A549 (cell line): ENCODE data around the gene COX4I1. TPM values are rescaled to one million over a fixed set of nuclear protein-coding genes. Genes with fewer than 3 reads are reported as not detected.
"Not testable (repeated sequence)": the region's sequence is repeated elsewhere in the genome, so short reads cannot be mapped to it uniquely, and the experiment has no call there.

ENCODE experiments used
- ATAC-seq, 2 experiments: fragments of 200-7000 bp in 1 of 2; fragments of >200 bp in 1 of 2; cut with Nextera tagmentation in 1 of 2; cut with Tn5 transposase in 1 of 2; 3 replicates each; pipeline versions ENCODE4 v1.8.0 to v1.9.1; 2018 to 2020; ENCODE audit warnings: mild to moderate bottlenecking in 1 of 2, moderate library complexity in 1 of 2
- CTCF ChIA-PET: fragments of 300-600 bp; sonication (Branson Sonifier 250); formaldehyde crosslinking; extraction: SDS; loops from one replicate; lab custom pipeline; 2021; ENCODE audit warnings: antibody characterized with exemption, inconsistent platforms; lab: Yijun Ruan, JAX
- POLR2A ChIA-PET: fragments of 350-600 bp; formaldehyde crosslinking; extraction: SDS; loops from one replicate; lab custom pipeline; 2021; ENCODE audit warnings: antibody characterized with exemption, inconsistent platforms; lab: Yijun Ruan, JAX
- DNase-seq, 2 experiments: peaks; one replicate each; pipeline versions ENCODE4 v3.0.0 to v3.0.0-alpha.2; 2011 to 2016; ENCODE audit warnings: low read depth in 1 of 2, low spot score in 1 of 2
- FAIRE-seq: peaks from 2 replicates; lab custom pipeline; 2011; peaks lifted over from hg19 to GRCh38; lab: Jason Lieb, UNC
- H3K27ac ChIP-seq, 2 experiments: fragments of >200 bp; sonication (Bioruptor Twin); formaldehyde crosslinking; 3 replicates each; pipeline ENCODE4 v1.5.1; 2016 to 2017
- H3K4me1 ChIP-seq: fragments of >200 bp; sonication (Bioruptor Twin); formaldehyde crosslinking; 3 replicates; pipeline ENCODE4 v1.6.1; 2016
- H3K4me2 ChIP-seq: fragments of >200 bp; sonication (Bioruptor Twin); formaldehyde crosslinking; 3 replicates; pipeline ENCODE4 v1.6.1; 2016
- H3K4me3 ChIP-seq: fragments of >200 bp; sonication (Bioruptor Twin); formaldehyde crosslinking; 3 replicates; pipeline ENCODE4 v1.5.1; 2016
- H3K9me3 ChIP-seq: fragments of >200 bp; sonication (Bioruptor Twin); formaldehyde crosslinking; 3 replicates; pipeline ENCODE4 v1.6.1; 2016
- BCL3 ChIP-seq: fragments of >200 bp; sonication (Bioruptor Twin); formaldehyde crosslinking; IDR thresholded peaks from 3 replicates; pipeline ENCODE4 v1.6.1; 2016
- BHLHE40 ChIP-seq: IDR thresholded peaks from 2 replicates; pipeline ENCODE4 v1.6.1; 2012; ENCODE audit warnings: low read depth, low read length, inconsistent platforms
- EHF ChIP-seq: fragments of 250-450 bp; sonication (Bioruptor Pico); IDR thresholded peaks from 2 replicates; pipeline ENCODE4 v1.5.0; 2020; ENCODE audit warnings: mild to moderate bottlenecking
- FOSB ChIP-seq: fragments of 250-450 bp; sonication (Bioruptor Pico); IDR thresholded peaks from 2 replicates; pipeline ENCODE4 v1.5.0; 2020; ENCODE audit warnings: mild to moderate bottlenecking, moderate library complexity
- HDAC2 ChIP-seq: fragments of 200-600 bp; sonication (generic); IDR thresholded peaks from 2 replicates; pipeline ENCODE4 v1.6.1; 2016
- HES2 ChIP-seq: fragments of >200 bp; sonication (Bioruptor Twin); formaldehyde crosslinking; IDR thresholded peaks from 2 replicates; pipeline ENCODE4 v1.6.1; 2016
- HEYL ChIP-seq: fragments of 250-450 bp; sonication (Bioruptor Pico); IDR thresholded peaks from 2 replicates; pipeline ENCODE4 v1.8.0; 2021; ENCODE audit warnings: mild to moderate bottlenecking, moderate library complexity
- HOXA7 ChIP-seq: fragments of 250-450 bp; sonication (Bioruptor Pico); IDR thresholded peaks from 2 replicates; pipeline ENCODE4 v1.5.0; 2020; ENCODE audit warnings: mild to moderate bottlenecking, moderate library complexity
- HOXB13 ChIP-seq: fragments of 250-450 bp; sonication (Bioruptor Pico); IDR thresholded peaks from 2 replicates; pipeline ENCODE4 v1.5.0; 2020; ENCODE audit warnings: low read depth, mild to moderate bottlenecking, moderate library complexity
- JUN ChIP-seq, 2 experiments: fragments of >200 bp; sonication (Bioruptor Twin); formaldehyde crosslinking; IDR thresholded peaks; 2 replicates in 1 of 2; 3 replicates in 1 of 2; pipeline ENCODE4 v1.6.1; 2016 to 2017
- JUNB ChIP-seq: fragments of >200 bp; sonication (Bioruptor Twin); formaldehyde crosslinking; IDR thresholded peaks from 2 replicates; pipeline ENCODE4 v1.6.1; 2016
- KDM5A ChIP-seq: fragments of 200-600 bp; sonication (generic); IDR thresholded peaks from 2 replicates; pipeline ENCODE4 v1.6.1; 2016; ENCODE audit warnings: antibody characterized with exemption, mild to moderate bottlenecking
- NPAS2 ChIP-seq: fragments of 250-450 bp; sonication (Bioruptor Pico); IDR thresholded peaks from 2 replicates; pipeline ENCODE4 v1.8.0; 2022; ENCODE audit warnings: mild to moderate bottlenecking, moderate library complexity, borderline replicate concordance
- NR3C1 ChIP-seq: fragments of >200 bp; sonication (Bioruptor Twin); formaldehyde crosslinking; IDR thresholded peaks from 3 replicates; pipeline ENCODE4 v1.6.1; 2017
- PHF8 ChIP-seq: fragments of 200-600 bp; sonication (generic); IDR thresholded peaks from 2 replicates; pipeline ENCODE4 v1.6.1; 2016; ENCODE audit warnings: low read depth, mild to moderate bottlenecking, antibody characterized with exemption, moderate library complexity, borderline replicate concordance
- RCOR1 ChIP-seq: fragments of 150-350 bp; IDR thresholded peaks from 2 replicates; pipeline ENCODE4 v1.6.1; 2014; ENCODE audit warnings: antibody characterized with exemption, low read length, low read depth
- RFX5 ChIP-seq: fragments of 450-650 bp; IDR thresholded peaks from 2 replicates; pipeline ENCODE4 v1.7.1; 2014; ENCODE audit warnings: antibody characterized with exemption, mild to moderate bottlenecking, moderate library complexity
- RNF2 ChIP-seq: fragments of 200-600 bp; sonication (generic); IDR thresholded peaks from 2 replicates; pipeline ENCODE4 v1.6.1; 2016; ENCODE audit warnings: low read depth, mild to moderate bottlenecking, antibody characterized with exemption, moderate library complexity, borderline replicate concordance
- TFCP2L1 ChIP-seq: fragments of 250-450 bp; sonication (Bioruptor Pico); IDR thresholded peaks from 2 replicates; pipeline ENCODE4 v1.5.0; 2021; ENCODE audit warnings: mild to moderate bottlenecking
- ZC3H11A ChIP-seq: fragments of 450-650 bp; IDR thresholded peaks from 2 replicates; pipeline ENCODE4 v1.6.1; 2014; ENCODE audit warnings: antibody characterized with exemption, mild to moderate bottlenecking
- ZSCAN20 ChIP-seq: fragments of 250-450 bp; sonication (Bioruptor Pico); IDR thresholded peaks from 2 replicates; pipeline ENCODE4 v1.8.0; 2022; ENCODE audit warnings: mild to moderate bottlenecking, moderate library complexity
- WGBS: methylation state at CpG from one replicate; pipeline ENCODE4 v1.1.6; 2017; ENCODE audit errors: missing lambda C conversion rate; 5-methylcytosine and 5-hydroxymethylcytosine counted together
- polyA plus RNA-seq, 4 experiments: library from polyadenylated mRNA; depleted of rRNA in 3 of 4; stranded (reverse); fragments of >200 nt; fragmentation: RNase III in 1 of 4; extraction: RNeasy Plus Mini Kit Qiagen cat#74134 plus additional on column Dnase treatment in 1 of 4; gene quantifications; 2 replicates in 3 of 4; 3 replicates in 1 of 4; pipeline ENCODE4 v1.2.3, GENCODE V29; 2011 to 2017

Gene COX4I1
- polyA plus RNA-seq, 2 of the 4 experiments (the other 2 are of a cell fraction): 783 to 929 TPM

GRCh38 chr16:85806539-85806938, 7.0 kb downstream of the COX4I1 start:
- H3K27ac ChIP-seq: no peak overlapping the region
- 95% methylated on average over 11 of the region's 11 CpGs for whole genome bisulfite sequencing
- ChIA-PET CTCF (interaction anchor here (1.0 to 2.6 kb wide), 4 partner anchors 13 to 210 kb away, joined by 3 to 9 read pairs (median 4); no protein-coding TSS in a partner anchor), POLR2A (no interaction called here)
- no peak for DNase-seq
- TF ChIP-seq JUNB (no peak), HDAC2 (no peak)
- H3K4me2 ChIP-seq: no peak overlapping the region
- H3K4me1 ChIP-seq: no peaks in the 10 kb centered on the region
- no peak overlapping the region for H3K4me3 ChIP-seq
- H3K9me3 ChIP-seq: no peaks in the 10 kb centered on the region
- no peak for FAIRE-seq
- no peak for ATAC-seq

- FAIRE-seq, H3K27ac ChIP-seq, H3K4me2 ChIP-seq, POLR2A ChIA-PET, ATAC-seq, H3K4me1 ChIP-seq, DNase-seq, H3K9me3 ChIP-seq, H3K4me3 ChIP-seq: not testable (repeated sequence)
- CTCF ChIA-PET: interaction anchor here (1.0 to 2.6 kb wide), 3 partner anchors 12 to 209 kb away, joined by 4 to 9 read pairs (median 4); no protein-coding TSS in a partner anchor
- 91% methylated on average over 5 of the region's 6 CpGs for WGBS
These were observed 7.8 kb downstream of the COX4I1 start for GRCh38 chr16:85807340-85807739.

GRCh38 chr16:85808104-85808503, 8.6 kb downstream of the COX4I1 start:
- H3K4me1 ChIP-seq, H3K4me2 ChIP-seq, H3K4me3 ChIP-seq, H3K9me3 ChIP-seq, CTCF ChIA-PET, H3K27ac ChIP-seq, ATAC-seq, POLR2A ChIA-PET, FAIRE-seq, DNase-seq: not testable (repeated sequence)
- 80% methylated on average over 1 of the region's 27 CpGs for WGBS

- TF ChIP-seq TFCP2L1 (CRISPR knock-in tag) (no peak), RFX5 (no peak)
- ChIA-PET CTCF (interaction anchor here (0.6 to 3.0 kb wide), 4 partner anchors 10 to 1417 kb away, joined by 3 to 32 read pairs (median 8); no protein-coding TSS in a partner anchor), POLR2A (no interaction called here)
- no peak for DNase-seq
- Histone ChIP-seq H3K9me3 (no peaks in the 10 kb centered on the region), H3K27ac (no peak overlapping the region), H3K4me1 (no peaks in the 10 kb centered on the region), H3K4me2 (no peak overlapping the region), H3K4me3 (no peak overlapping the region)
- FAIRE-seq: no peak
- WGBS: 94% methylated on average over 7 of the region's 7 CpGs
- ATAC-seq: no peak; a peak in 2 of 6 replicates
These were observed 9.4 kb downstream of the COX4I1 start for GRCh38 chr16:85808926-85809325.

- FAIRE-seq (no peak), DNase-seq (no peak), ATAC-seq (peak in 1 of 2 experiments; percentile 14; a peak in 1 of 6 replicates)
- Histone ChIP-seq H3K4me2 (no peak overlapping the region), H3K4me1 (no peaks in the 10 kb centered on the region), H3K9me3 (no peaks in the 10 kb centered on the region), H3K4me3 (no peak overlapping the region), H3K27ac (no peak overlapping the region)
- TF ChIP-seq EHF (CRISPR knock-in tag): no peak
- TF ChIP-seq RCOR1: no peak
- TF ChIP-seq KDM5A: no peak
- TF ChIP-seq HES2: no peak
- TF ChIP-seq JUN (IDR thresholded peaks at IDR 0.05): no peak
- TF ChIP-seq BHLHE40: no peak
- TF ChIP-seq HOXA7: no peak
- TF ChIP-seq RNF2: no peak
- no peak for TF ChIP-seq NPAS2 (CRISPR knock-in tag)
- TF ChIP-seq FOSB (CRISPR knock-in tag): no peak
- TF ChIP-seq ZSCAN20 (CRISPR knock-in tag): no peak
- no peak for TF ChIP-seq NR3C1
- no peak for TF ChIP-seq BCL3
- TF ChIP-seq HEYL (CRISPR knock-in tag): no peak
- no peak for TF ChIP-seq HOXB13 (CRISPR knock-in tag)
- TF ChIP-seq PHF8: no peak
- no peak for TF ChIP-seq ZC3H11A
- CTCF ChIA-PET: interaction anchor here (1.1 to 3.0 kb wide), 6 partner anchors 10 to 252 kb away, joined by 3 to 32 read pairs (median 5); no protein-coding TSS in a partner anchor
- WGBS: 61% methylated on average over 10 of the region's 10 CpGs
- POLR2A ChIA-PET: no interaction called here
These were observed 10.2 kb downstream of the COX4I1 start for GRCh38 chr16:85809645-85810044.
